Transverse colon (tissue), 4 donors: ENCODE data around the gene HYAL3. TPM values are rescaled to one million over a fixed set of nuclear protein-coding genes. Genes with fewer than 3 reads are reported as not detected.

Experiments used
- DNase-seq: peaks from one replicate; pipeline ENCODE4 v3.0.0-alpha.2; 2019
- H3K27ac ChIP-seq, 4 donors: fragments of 200-600 bp; sonication (generic); 2 replicates each; pipeline ENCODE4 v1.5.1; 2016 to 2018; ENCODE audit warnings: inconsistent platforms in 4 of 4
- H3K27me3 ChIP-seq: fragments of 200-600 bp; sonication (generic); 2 replicates; pipeline ENCODE4 v1.5.1; 2017; ENCODE audit warnings: inconsistent platforms
- H3K36me3 ChIP-seq, 4 donors: fragments of 200-600 bp; sonication (generic); 2 replicates each; pipeline ENCODE4 v1.5.1; 2017 to 2019; ENCODE audit warnings: inconsistent platforms in 4 of 4
- H3K4me1 ChIP-seq, 4 donors: fragments of 200-600 bp; sonication (generic); 2 replicates each; pipeline ENCODE4 v1.5.1; 2017 to 2020; ENCODE audit warnings: inconsistent platforms in 4 of 4
- H3K4me3 ChIP-seq, 4 donors: fragments of 200-600 bp; sonication (generic); 1 replicate in 1 of 4; 2 replicates in 3 of 4; pipeline versions ENCODE4 v1.5.1 to v1.6.1; 2017 to 2019; ENCODE audit warnings: inconsistent platforms in 4 of 4
- H3K9me3 ChIP-seq, 2 donors: fragments of 200-600 bp; sonication (generic); 2 replicates each; pipeline ENCODE4 v1.5.1; 2017 to 2019; ENCODE audit warnings: inconsistent platforms in 2 of 2
- EP300 ChIP-seq: sonication (generic); formaldehyde crosslinking; IDR thresholded peaks from one replicate; pipeline ENCODE4 v1.6.1; 2017; ENCODE audit warnings: antibody characterized with exemption, low read depth
- POLR2A ChIP-seq: fragments of 450-650 bp; IDR thresholded peaks from one replicate; pipeline ENCODE4 v1.6.1; 2016; ENCODE audit warnings: antibody characterized with exemption, mild to moderate bottlenecking, moderate library complexity
- POLR2AphosphoS5 ChIP-seq, 3 donors: sonication (generic); formaldehyde crosslinking; IDR thresholded peaks; one replicate each; pipeline ENCODE4 v1.6.1; 2016; ENCODE audit warnings: antibody characterized with exemption in 3 of 3
- WGBS, 2 donors: methylation state at CpG; one replicate each; pipeline ENCODE4 v1.1.5; 2018; ENCODE audit warnings: low coverage in 1 of 2; 5-methylcytosine and 5-hydroxymethylcytosine counted together
- in situ Hi-C, 4 donors: fragments of 200-750 bp; cut with MboI; loops; one replicate each; pipeline versions ENCODE4 v1.15.0 to v1.15.1; 2017; ENCODE audit warnings: low sequenced_read_pairs in 3 of 4, low pct_ligation_motif_present in 1 of 4, low pct_unique_long_range_greater_than_20kb in 1 of 4
- intact Hi-C: fragments of 100-400 bp; cut with DNase I; formaldehyde crosslinking; loops from one replicate; pipeline ENCODE4 v1.15.1; 2023; ENCODE audit warnings: low total_unique reads
- total RNA-seq, 4 donors: library from RNA; depleted of rRNA; stranded (reverse); fragments of >200 nt; gene quantifications; one replicate each; pipeline ENCODE4 v1.1.0, GENCODE V29; 2016
- TF ChIP-seq, protein P1 (sequence below), 5 experiments: fragments of 200-600 bp in 3 of 5; fragments of 450-650 bp in 2 of 5; sonication (generic) in 3 of 5; IDR thresholded peaks; 1 replicate in 2 of 5; 2 replicates in 3 of 5; pipeline ENCODE4 v1.5.1; 2016 to 2017; ENCODE audit warnings: antibody characterized with exemption in 5 of 5, inconsistent platforms in 3 of 5, mild to moderate bottlenecking in 2 of 5, moderate library complexity in 1 of 5

Gene HYAL3
- total RNA-seq, 4 donors from 2014 or later = 0.79 to 11.2 (median 3.8) TPM

DNA sequence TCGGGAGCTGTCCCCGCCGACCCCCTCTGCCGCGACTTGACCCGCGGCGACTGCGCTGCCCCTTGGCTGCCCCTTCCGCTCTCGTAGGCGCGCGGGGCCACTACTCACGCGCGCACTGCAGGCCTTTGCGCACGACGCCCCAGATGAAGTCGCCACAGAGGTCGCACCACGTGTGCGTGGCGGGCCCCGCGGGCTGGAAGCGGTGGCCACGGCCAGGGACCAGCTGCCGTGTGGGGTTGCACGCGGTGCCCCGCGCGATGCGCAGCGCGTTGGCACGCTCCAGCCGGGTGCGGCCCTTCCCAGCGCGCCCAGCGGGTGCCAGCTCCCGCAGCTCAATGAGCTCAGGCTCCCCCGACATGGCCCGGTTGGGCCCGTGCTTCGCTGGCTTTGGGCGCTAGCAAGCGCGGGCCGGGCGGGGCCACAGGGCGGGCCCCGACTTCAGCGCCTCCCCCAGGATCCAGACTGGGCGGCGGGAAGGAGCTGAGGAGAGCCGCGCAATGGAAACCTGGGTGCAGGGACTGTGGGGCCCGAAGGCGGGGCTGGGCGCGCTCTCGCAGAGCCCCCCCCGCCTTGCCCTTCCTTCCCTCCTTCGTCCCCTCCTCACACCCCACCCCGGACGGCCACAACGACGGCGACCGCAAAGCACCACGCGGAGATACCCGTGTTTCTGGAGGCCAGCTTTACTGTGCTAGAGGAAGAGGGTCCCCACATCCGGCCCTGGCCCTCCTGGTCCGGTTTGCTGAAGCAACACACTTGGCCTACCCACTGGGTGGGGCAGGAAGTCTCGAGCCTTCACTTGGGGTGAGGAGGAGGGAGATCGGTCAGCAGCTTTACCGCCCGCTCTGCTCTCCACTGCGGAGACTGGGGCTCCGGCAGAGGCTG is 41.5 kb upstream of the HYAL3 start, which contains the start of gene RASSF1:
RASSF1 (minus strand) TSS at position 389 of the 882 bp plus-strand sequence; CDS start at position 358, 31 bp downstream.
- TF ChIP-seq POLR2A = peak; percentile 51
- TF ChIP-seq POLR2AphosphoS5 (IDR thresholded peaks at IDR 0.05) = peak; percentile 29 to 53 (median 36)
- TF ChIP-seq, protein P1, sequence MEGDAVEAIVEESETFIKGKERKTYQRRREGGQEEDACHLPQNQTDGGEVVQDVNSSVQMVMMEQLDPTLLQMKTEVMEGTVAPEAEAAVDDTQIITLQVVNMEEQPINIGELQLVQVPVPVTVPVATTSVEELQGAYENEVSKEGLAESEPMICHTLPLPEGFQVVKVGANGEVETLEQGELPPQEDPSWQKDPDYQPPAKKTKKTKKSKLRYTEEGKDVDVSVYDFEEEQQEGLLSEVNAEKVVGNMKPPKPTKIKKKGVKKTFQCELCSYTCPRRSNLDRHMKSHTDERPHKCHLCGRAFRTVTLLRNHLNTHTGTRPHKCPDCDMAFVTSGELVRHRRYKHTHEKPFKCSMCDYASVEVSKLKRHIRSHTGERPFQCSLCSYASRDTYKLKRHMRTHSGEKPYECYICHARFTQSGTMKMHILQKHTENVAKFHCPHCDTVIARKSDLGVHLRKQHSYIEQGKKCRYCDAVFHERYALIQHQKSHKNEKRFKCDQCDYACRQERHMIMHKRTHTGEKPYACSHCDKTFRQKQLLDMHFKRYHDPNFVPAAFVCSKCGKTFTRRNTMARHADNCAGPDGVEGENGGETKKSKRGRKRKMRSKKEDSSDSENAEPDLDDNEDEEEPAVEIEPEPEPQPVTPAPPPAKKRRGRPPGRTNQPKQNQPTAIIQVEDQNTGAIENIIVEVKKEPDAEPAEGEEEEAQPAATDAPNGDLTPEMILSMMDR (IDR thresholded peaks at IDR 0.05) = no peak
- peak within 1 kb of the TSS; percentile 93 to 99 (median 98) for H3K27ac ChIP-seq
- no peaks in the 10 kb centered on the region for H3K9me3 ChIP-seq
- H3K36me3 ChIP-seq = no peaks in the 10 kb centered on the region
- H3K27me3 ChIP-seq = no peaks in the 10 kb centered on the region
- H3K4me1 ChIP-seq = peaks cover 18 to 55% (median 42%) of the 10 kb centered on the region in 4 donors
- in situ Hi-C loops (loop anchor here in 1 of 4 donors (10.0 kb wide), 1 partner anchor 194 kb away; no protein-coding TSS in a partner anchor), intact Hi-C loops (loop anchor here (10.0 kb wide), 1 partner anchor 204 kb away; no protein-coding TSS in a partner anchor)
- H3K4me3 ChIP-seq = peak within 1 kb of the TSS; percentile 35 to 62 (median 44)
- 7% methylated on average over 63 of the region's 85 CpGs; no CpG with 5 or more reads in 1 of the 2 donors for WGBS, 2 donors
- DNase-seq = peak; percentile 80

DNA sequence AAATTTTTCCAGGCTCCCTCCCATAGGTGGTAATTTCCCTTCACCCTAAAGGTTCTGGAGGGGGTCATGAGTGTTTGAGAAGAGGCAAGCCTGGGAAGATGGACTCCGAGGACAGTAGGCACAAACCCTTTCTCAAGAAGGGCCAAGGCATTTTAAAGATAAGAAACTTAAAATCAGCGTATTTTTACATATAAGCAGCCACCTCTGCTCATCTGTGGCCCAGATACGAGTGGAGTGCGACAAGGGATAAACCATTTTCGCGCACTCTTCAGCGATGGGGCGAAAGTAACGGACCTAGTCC is 40.9 kb upstream of the HYAL3 start:
- 34 to 39% methylated on average over 2 to 9 of the region's 9 CpGs for WGBS, 2 donors
- H3K27me3 ChIP-seq = no peaks in the 10 kb centered on the region
- in situ Hi-C loops = loop anchor here in 1 of 4 donors (10.0 kb wide), 1 partner anchor 195 kb away; no protein-coding TSS in a partner anchor
- H3K4me3 ChIP-seq = peak overlapping the region; percentile 35 to 62 (median 44)
- no peaks in the 10 kb centered on the region for H3K9me3 ChIP-seq
- TF ChIP-seq POLR2A (no peak), POLR2AphosphoS5 (IDR thresholded peaks at IDR 0.05) (no peak), EP300 (no peak)
- TF ChIP-seq, protein P1 (IDR thresholded peaks at IDR 0.05) = no peak
- peaks cover 18 to 55% (median 42%) of the 10 kb centered on the region in 4 donors for H3K4me1 ChIP-seq
- no peaks in the 10 kb centered on the region for H3K36me3 ChIP-seq
- no peak for DNase-seq
- H3K27ac ChIP-seq = peak overlapping the region; percentile 93 to 99 (median 98)
- intact Hi-C loops = loop anchor here (10.0 kb wide), 1 partner anchor 205 kb away; no protein-coding TSS in a partner anchor

DNA sequence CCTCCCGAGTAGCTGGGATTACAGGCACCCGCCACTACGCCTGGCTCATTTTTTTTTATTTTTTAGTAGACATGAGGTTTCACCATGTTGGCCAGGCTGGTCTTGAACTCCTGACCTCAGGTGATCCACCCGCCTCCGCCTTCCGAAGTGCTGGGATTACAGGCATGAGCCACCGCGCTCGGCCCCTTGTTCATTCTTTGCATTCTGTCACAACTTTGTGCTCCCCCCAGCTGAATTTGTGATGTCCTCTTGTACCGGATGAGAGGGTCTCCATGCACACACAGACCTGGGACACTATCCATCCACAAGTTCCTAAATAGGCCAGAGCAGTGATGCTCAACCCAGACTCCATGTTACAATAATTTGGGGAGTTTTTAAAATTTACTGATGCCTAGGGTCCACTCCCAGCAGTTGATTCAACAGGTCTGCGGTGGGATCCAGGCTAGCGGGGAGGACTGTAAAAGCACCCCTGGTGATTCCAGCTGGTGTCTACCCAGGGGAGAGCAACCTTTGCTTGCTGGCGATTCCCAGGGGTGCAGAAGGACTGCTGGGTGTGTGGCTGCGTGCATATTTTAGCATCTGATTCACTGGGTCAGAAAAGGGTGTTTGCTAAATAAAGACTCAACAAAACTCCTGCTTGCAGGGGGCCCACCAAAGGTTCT is 40.4 kb upstream of the HYAL3 start:
- Histone ChIP-seq H3K36me3 (no peaks in the 10 kb centered on the region), H3K9me3 (no peaks in the 10 kb centered on the region), H3K27ac (peak overlapping the region; percentile 93 to 99 (median 98)), H3K27me3 (no peaks in the 10 kb centered on the region), H3K4me3 (peak overlapping the region in 3 of 4 donors; percentile 35 to 62 (median 51)), H3K4me1 (peaks cover 22 to 58% (median 45%) of the 10 kb centered on the region in 4 donors)
- no peak for DNase-seq
- intact Hi-C loops (loop anchor here (10.0 kb wide), 2 partner anchors 205 to 1945 kb away; partner anchors contain the start of gene GLYCTK), in situ Hi-C loops (loop anchor here in 1 of 4 donors (10.0 kb wide), 1 partner anchor 195 kb away; no protein-coding TSS in a partner anchor)
- WGBS, 2 donors = 64 to 75% methylated on average over 10 to 14 of the region's 14 CpGs
- no peak for TF ChIP-seq POLR2A
- no peak for TF ChIP-seq EP300

DNA sequence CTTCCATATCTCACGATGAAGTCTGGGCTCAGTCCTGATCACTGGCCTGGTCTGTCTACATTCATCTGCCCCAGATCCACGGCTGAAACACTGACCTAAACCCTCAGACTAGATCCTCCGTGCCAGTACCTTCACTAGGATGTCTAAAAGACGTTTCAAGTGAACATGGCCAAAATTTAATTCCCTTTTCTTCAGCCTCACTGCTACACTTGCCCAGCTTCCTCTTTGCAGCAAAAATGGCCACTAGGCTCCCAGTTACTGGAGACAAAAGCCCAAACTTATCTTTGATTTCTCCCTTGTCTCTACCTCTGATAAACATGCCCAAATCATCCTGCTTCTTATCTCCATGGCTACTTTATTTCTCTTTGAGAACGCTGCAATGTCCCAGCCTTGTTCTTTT is 39.8 kb upstream of the HYAL3 start:
- peaks cover 26 to 65% (median 52%) of the 10 kb centered on the region in 4 donors for H3K4me1 ChIP-seq
- H3K4me3 ChIP-seq = peak overlapping the region in 1 of 4 donors; percentile 62
- in situ Hi-C loops = no loop called here
- DNase-seq = no peak
- intact Hi-C loops = loop anchor here (10.0 kb wide), 1 partner anchor 1946 kb away; the partner anchor contains the start of gene GLYCTK
- peak overlapping the region; percentile 93 to 99 (median 98) for H3K27ac ChIP-seq
- no peaks in the 10 kb centered on the region for H3K36me3 ChIP-seq
- no peaks in the 10 kb centered on the region for H3K9me3 ChIP-seq
- no peaks in the 10 kb centered on the region for H3K27me3 ChIP-seq
- TF ChIP-seq POLR2AphosphoS5 (IDR thresholded peaks at IDR 0.05) = no peak
- TF ChIP-seq EP300 = no peak
- TF ChIP-seq POLR2A = no peak
- TF ChIP-seq, protein P1 (IDR thresholded peaks at IDR 0.05) = no peak
- 44 to 60% methylated on average over 1 to 5 of the region's 5 CpGs for WGBS, 2 donors
